Spleen (tissue), 11 donors: Measurements from ENCODE around the gene MSH5. TPM values are rescaled to one million over a fixed set of nuclear protein-coding genes. Genes with fewer than 3 reads are reported as not detected.

ENCODE experiments used
- DNase-seq: peaks from one replicate; pipeline ENCODE4 v3.0.0-alpha.2; 2020
- H3K27ac ChIP-seq, 8 donors: fragments of 200-600 bp; sonication (generic) in 7 of 8; 1 replicate in 4 of 8; 2 replicates in 4 of 8; pipeline versions ENCODE4 v1.5.0 to v1.8.0; 2016 to 2021; ENCODE audit warnings: inconsistent platforms in 4 of 8, mild to moderate bottlenecking in 4 of 8, moderate library complexity in 1 of 8
- H3K27me3 ChIP-seq, 7 donors: fragments of 200-600 bp; sonication (generic) in 6 of 7; replicated peaks in 1 of 7; 1 replicate in 4 of 7; 2 replicates in 3 of 7; pipeline versions ENCODE4 v1.5.0 to v1.8.0; 2016 to 2021; ENCODE audit warnings: inconsistent platforms in 3 of 7, mild to moderate bottlenecking in 1 of 7
- H3K36me3 ChIP-seq, 6 donors: fragments of 200-600 bp; sonication (generic) in 5 of 6; 1 replicate in 4 of 6; 2 replicates in 2 of 6; pipeline versions ENCODE4 v1.5.0 to v1.8.0; 2016 to 2021; ENCODE audit warnings: inconsistent platforms in 2 of 6
- H3K4me1 ChIP-seq, 6 donors: fragments of 200-600 bp; sonication (generic) in 5 of 6; 1 replicate in 3 of 6; 2 replicates in 3 of 6; pipeline versions ENCODE4 v1.5.0 to v1.8.0; 2016 to 2021; ENCODE audit warnings: inconsistent platforms in 3 of 6
- H3K4me3 ChIP-seq, 8 donors: fragments of 200-600 bp; sonication (generic) in 7 of 8; 1 replicate in 4 of 8; 2 replicates in 4 of 8; pipeline versions ENCODE4 v1.5.0 to v1.8.0; 2016 to 2021; ENCODE audit warnings: inconsistent platforms in 4 of 8, mild to moderate bottlenecking in 4 of 8, moderate library complexity in 2 of 8
- H3K9me3 ChIP-seq, 8 donors: fragments of 200-600 bp; sonication (generic) in 7 of 8; 1 replicate in 4 of 8; 2 replicates in 4 of 8; pipeline versions ENCODE4 v1.5.0 to v1.8.0; 2016 to 2021; ENCODE audit warnings: inconsistent platforms in 4 of 8
- CTCF ChIP-seq, 11 experiments: fragments of 200-600 bp in 7 of 11; fragments of 450-650 bp in 4 of 11; sonication (generic) in 4 of 11; IDR thresholded peaks in 8 of 11; conservative IDR thresholded peaks in 3 of 11; 1 replicate in 7 of 11; 2 replicates in 4 of 11; pipeline versions ENCODE4 v1.4.0 to v1.8.0; 2016 to 2021; ENCODE audit warnings: antibody characterized with exemption in 11 of 11, inconsistent platforms in 4 of 11, mild to moderate bottlenecking in 1 of 11
- POLR2A ChIP-seq, 3 donors: fragments of 450-650 bp; IDR thresholded peaks; one replicate each; pipeline ENCODE4 v1.5.1; 2017; ENCODE audit warnings: antibody characterized with exemption in 3 of 3, mild to moderate bottlenecking in 1 of 3
- POLR2AphosphoS5 ChIP-seq, 3 donors: sonication (generic); formaldehyde crosslinking; IDR thresholded peaks; one replicate each; pipeline ENCODE4 v1.5.1; 2017; ENCODE audit warnings: antibody characterized with exemption in 3 of 3
- WGBS, 5 donors: extraction: QIAGEN DNeasy Blood & Tissue Kit in 3 of 5; methylation state at CpG; one replicate each; pipeline versions ENCODE4 v1.1.5 to v1.1.7; 2013 to 2018; 5-methylcytosine and 5-hydroxymethylcytosine counted together
- intact Hi-C: fragments of 100-400 bp; cut with DNase I; formaldehyde crosslinking; loops from one replicate; pipeline ENCODE4 v1.15.0; 2023; ENCODE audit warnings: low total_unique reads
- polyA plus RNA-seq, 3 donors: library from polyadenylated mRNA; stranded (reverse); fragments of 200-250 nt; gene quantifications; one replicate each; pipeline ENCODE4 v1.2.1, GENCODE V29; 2013
- total RNA-seq, 7 donors: library from RNA; depleted of rRNA in 3 of 7; stranded (reverse); fragments of >200 nt in 3 of 7; fragmentation: NEBNext Ultra II Directional in 4 of 7; extraction: Animal tissue kit (Norgen Biotek cat#: 25700) in 4 of 7; gene quantifications; one replicate each; pipeline versions ENCODE4 v1.1.0 to v1.2.1, GENCODE V29; 2016 to 2021
- donor health status: healthy with polysubstance abuse.
- donor health status: DM: no; HTN: no; CAD: no; lungs with moderate emphysema.
- donor health status: DM: no; HTN: no; CAD: no.
- donor health status: Bipolar disorder and iron deficiency.
- donor health status: healthy.
- donor health status: DM: no; HTN: no; CAD: no.
- donor health status: DM: yes; HTN: yes; CAD: no.

Gene MSH5
- total and polyA plus RNA-seq, 10 donors, result 11.2 to 35.2 (median 26.8) TPM

GRCh38 chr6:31765910-31766794, 26.3 kb downstream of the MSH5 start:
- TF ChIP-seq POLR2AphosphoS5 (IDR thresholded peaks at IDR 0.05) (peak in 1 of 3 donors; percentile 18), POLR2A (IDR thresholded peaks at IDR 0.05) (no peak)
- Histone ChIP-seq H3K36me3 (peaks cover 0 to 22% (median 5%) of the 10 kb centered on the region in 6 donors), H3K4me3 (peak overlapping the region in 2 of 8 donors; percentile 20 to 39), H3K27me3 (no peaks in the 10 kb centered on the region), H3K4me1 (peaks cover 0 to 37% (median 21%) of the 10 kb centered on the region in 6 donors), H3K27ac (no peak overlapping the region), H3K9me3 (no peaks in the 10 kb centered on the region)
- peak; percentile 72 for DNase-seq
- WGBS, 5 donors, result 63 to 86% (median 73%) methylated on average over 37 to 42 of the region's 42 CpGs
- intact Hi-C loops, result no loop called here

GRCh38 chr6:31767096-31767645, 27.4 kb downstream of the MSH5 start:
- Histone ChIP-seq H3K4me1 (peaks cover 0 to 45% (median 24%) of the 10 kb centered on the region in 6 donors), H3K4me3 (no peak overlapping the region), H3K27ac (no peak overlapping the region), H3K36me3 (peaks cover 0 to 12% (median 1%) of the 10 kb centered on the region in 6 donors), H3K27me3 (no peaks in the 10 kb centered on the region), H3K9me3 (no peaks in the 10 kb centered on the region)
- peak; percentile 46 for DNase-seq
- intact Hi-C loops, result no loop called here
- WGBS, 5 donors, result 63 to 86% (median 77%) methylated on average over 6 of the region's 6 CpGs
- TF ChIP-seq POLR2A (IDR thresholded peaks at IDR 0.05), result no peak
- no peak for TF ChIP-seq CTCF (IDR thresholded peaks at IDR 0.05 in 8 of 11, conservative IDR thresholded peaks at IDR 0.05 in 3 of 11)
- TF ChIP-seq POLR2AphosphoS5 (IDR thresholded peaks at IDR 0.05), result no peak

GRCh38 chr6:31768363-31769257, 28.8 kb downstream of the MSH5 start:
- WGBS, 5 donors, result 78 to 89% (median 87%) methylated on average over 18 of the region's 18 CpGs
- no peaks in the 10 kb centered on the region for H3K9me3 ChIP-seq
- peak overlapping the region in 4 of 8 donors; percentile 26 to 66 (median 38) for H3K27ac ChIP-seq

More at GRCh38 chr6:31768363-31769257, 28.8 kb downstream of the MSH5 start:
- TF ChIP-seq CTCF (IDR thresholded peaks at IDR 0.05 in 8 of 11, conservative IDR thresholded peaks at IDR 0.05 in 3 of 11) (no peak), POLR2A (IDR thresholded peaks at IDR 0.05) (no peak), POLR2AphosphoS5 (IDR thresholded peaks at IDR 0.05) (peak in 2 of 3 donors; percentile 14 to 40)
- Histone ChIP-seq H3K4me1 (peaks cover 0 to 57% (median 33%) of the 10 kb centered on the region in 6 donors), H3K27me3 (no peaks in the 10 kb centered on the region), H3K4me3 (no peak overlapping the region), H3K36me3 (no peaks in the 10 kb centered on the region)
- DNase-seq, result peak; percentile 61
- intact Hi-C loops, result no loop called here
